NCI-H1048 (cell line): Measurements from ENCODE around the gene TMEM63C.

Experiments used
- DNase-seq: peaks from one replicate; lab custom pipeline; 2025; lab: John Stamatoyannopoulos, UW

The TMEM63C gene

DNA sequence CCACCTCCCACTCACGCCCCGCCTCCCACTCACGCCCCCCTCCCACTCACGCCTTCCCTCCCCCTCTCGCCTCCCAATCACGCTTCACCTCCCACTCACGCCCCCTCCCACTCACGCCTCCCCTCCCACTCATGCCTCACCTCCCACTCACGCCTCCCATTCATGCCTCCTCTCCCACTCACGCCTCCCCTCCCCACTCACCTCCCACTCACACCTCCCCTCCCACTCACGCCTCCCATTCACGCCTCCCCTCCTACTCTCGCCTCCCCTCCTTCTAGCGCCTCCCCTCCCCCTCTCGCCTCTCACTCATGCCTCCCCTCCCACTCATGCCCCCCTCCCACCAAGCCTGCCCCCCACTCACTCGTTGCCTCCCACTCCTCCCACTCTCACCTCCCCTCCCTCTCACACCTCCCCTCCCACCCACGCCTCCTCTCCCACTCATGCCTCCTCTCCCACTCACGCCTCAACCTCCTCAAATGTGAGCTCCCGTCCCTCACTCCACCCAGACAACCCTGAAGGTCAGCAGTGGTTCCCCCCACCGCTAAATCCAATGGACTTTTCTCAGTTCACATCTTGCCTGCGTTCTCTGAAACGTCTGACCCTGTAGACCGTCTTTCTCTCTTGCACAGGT, 39.8 kb downstream of the TMEM63C start:
- DNase-seq: no peak

DNA sequence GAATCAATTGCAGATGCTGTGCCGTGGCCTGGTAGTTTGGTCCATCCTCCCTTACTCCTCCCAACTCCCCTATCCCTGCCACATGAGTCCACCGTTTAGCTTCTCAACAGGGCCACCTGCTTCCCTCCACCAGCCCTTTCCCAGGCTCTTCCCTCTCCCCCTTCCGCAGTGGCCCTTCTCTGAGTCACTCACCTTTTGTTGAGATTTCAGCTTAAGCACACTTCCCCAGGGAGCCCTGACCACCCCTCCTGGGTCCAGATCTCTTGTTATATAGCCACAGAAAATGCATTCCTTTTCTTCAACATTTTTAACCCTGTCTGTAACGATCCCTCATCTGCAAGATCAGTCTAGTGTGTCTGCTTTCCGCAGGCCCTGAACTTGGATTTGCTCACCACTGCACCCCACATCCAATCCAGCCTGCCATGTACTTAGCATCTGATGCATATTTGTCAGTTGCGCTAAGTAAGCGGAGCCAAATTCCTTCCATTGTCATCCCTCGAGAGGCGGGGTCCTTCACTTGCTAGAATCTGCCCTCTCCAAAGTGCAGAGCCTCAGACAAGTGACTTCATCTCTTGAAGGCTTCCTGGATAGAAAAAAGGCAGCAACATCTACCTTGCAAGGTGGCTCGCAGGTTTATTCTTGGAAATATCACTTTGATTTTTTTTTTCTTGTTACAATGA, 41.1 kb downstream of the TMEM63C start:
- no peak for DNase-seq

DNA sequence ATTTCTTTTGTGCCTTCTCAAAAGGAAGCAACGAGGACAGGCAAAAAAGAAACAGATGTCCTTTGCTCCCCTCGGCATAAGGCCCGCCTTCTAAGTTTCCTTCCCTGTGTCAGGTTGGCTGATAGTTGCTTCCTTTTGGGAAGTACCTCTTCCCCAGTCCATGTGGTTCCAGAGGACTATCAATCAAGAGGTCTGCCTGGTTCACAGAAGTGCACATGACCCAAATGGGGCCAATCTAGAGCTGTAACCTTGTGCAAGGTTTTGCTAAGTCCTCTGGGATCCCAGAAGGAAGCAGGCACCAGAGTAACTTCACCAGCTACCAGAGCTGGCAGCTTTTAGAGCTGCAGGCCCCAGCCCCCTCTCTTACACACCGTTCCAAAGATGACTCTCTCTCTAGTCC, 42.6 kb downstream of the TMEM63C start:
- no peak for DNase-seq

DNA sequence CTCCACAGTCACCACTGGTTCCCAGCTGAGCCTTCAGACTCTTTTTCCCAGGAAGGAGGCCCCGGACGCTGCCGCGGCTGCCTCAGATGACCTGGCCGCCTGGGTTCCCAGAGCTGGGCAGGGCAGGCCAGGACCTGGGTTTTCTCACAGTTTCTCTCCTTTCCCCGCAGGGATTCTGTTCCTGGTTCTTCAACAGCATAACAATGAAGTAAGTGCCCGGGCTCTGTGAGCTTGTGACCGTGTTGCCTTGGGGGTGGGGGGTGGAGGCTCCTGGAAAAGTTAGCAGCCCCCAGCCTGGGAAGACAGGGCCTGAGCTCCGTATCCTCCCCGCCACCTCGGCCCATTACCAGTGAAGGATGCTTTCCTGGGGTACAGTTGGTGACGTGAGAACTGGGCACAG, 43.7 kb downstream of the TMEM63C start:
- no peak for DNase-seq

DNA sequence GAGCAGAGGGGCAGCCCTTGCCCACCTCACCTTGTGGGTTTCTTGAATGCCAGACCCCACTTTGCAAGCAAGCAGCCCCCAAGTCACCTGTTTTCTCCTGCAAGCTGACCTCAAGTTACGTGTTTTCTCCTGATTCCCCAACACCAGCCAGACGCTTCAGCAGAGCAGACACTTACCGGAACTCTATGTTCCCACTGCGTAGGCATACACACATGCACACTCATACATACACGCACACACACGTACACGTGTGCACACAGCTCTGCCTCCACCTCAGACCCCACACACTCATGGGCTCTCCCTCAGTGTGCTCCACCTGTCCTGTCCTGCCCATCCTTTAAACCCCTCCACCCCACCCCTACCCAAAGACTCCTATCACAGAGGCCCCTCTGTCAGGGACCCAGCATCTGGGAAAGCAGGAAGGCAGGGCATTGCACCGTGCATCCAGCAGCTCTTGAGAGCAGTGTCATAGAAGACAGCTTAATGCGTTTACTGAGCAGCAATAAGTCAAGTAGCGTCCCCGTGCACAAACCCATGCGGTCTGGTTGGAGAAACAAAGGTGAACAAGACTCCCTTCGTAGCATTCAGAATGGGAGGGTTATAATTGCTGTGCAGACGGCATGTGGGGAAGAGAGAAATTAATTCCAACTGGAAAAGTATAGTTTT, 44.4 kb downstream of the TMEM63C start:
- DNase-seq: no peak

DNA sequence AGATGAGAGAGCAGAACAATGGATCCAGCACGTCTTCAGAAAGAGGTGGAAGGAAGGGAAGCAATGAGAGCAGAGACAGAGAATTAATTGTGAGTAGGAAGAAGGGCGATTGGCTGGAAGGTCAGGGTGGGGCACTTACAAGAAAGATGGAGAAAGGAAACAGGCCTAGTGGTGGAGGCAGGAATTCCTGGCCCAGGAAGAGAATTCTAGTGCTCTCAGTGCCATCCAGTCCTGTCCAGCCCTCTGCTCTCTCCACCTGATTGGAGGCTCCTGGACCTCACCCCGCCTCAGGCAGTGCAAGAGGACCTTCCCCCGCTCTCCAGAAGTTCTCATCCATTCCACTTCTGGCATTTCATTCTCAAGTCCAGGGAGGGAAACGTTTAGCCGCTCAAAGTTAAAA, 46.5 kb downstream of the TMEM63C start:
- DNase-seq: no peak

DNA sequence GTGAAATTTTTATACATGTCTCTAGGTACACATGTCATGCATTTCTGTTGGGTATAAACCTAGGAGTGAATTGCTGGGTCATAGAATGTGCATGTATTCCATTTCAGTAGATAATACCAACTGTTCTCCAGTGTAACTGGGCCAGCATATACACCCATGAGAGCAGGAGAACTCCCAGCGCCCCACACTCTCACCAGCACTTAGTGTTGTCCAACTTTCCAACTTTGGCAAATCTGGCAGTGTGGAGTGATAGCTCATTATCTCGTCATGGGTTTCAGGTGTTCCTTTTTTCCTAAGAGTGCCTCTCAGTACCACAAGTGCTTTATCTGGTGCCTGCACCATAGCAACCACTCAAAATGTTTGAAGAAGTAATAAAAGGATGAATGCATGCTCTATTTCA, 49.3 kb downstream of the TMEM63C start:
- DNase-seq: no peak

DNA sequence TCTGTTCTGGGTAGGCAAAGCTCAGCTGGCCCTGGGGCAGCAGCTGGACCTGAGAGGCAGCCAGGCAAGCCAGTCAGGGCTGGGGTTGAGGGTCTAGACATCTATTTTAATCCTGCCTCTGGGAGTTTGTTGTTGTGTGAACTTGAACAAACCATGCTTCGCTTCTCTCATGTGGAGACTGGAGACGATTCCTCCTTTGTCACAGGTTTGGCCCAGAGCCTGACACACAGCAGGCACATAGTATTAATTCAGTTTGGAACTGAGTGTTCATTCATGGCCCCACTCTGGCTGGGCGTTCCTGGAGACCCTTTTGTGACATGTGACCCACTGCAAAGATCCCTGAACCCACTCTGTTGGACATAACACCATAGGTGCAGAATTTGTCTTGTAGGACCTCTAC, 50.1 kb downstream of the TMEM63C start:
- DNase-seq: no peak

DNA sequence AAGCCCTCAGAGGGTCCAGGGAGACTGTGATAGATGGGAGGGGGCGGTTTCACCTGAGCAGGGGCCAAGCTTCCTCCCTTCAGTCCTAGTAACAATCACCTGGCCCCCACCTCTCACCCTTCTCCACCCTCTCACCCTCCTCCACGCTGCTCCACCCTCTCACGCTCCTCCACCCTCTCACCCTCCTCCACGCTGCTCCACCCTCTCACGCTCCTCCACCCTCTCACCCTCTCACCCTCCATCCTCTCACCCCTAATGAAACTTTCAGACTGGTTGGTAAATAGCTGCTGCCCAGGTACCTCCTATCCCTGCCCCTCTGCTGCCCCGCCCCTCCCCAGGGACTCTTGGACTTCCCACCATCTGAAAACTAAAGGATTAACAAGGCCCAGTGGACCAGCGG, 55.2 kb downstream of the TMEM63C start:
- no peak for DNase-seq

DNA sequence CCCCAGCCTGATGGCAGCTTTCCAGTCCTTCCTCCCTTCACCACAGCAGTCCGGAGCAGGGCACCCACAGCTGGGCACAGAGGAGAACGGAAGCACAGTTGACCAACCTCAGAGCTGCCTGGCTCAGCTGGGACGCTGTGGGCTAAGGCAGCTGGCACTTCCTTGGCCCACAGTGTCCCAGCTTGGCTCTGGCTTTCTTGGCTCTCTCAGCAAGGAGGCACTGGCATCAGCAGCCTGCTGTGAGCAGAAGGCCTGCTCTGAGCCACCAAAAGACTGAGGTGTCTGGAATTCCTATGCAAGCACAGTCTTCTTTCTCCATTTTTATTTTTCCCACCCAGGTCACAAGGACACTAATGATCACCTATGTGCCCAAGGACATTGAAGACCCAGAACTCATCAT, 56.8 kb downstream of the TMEM63C start:
- DNase-seq: no peak

DNA sequence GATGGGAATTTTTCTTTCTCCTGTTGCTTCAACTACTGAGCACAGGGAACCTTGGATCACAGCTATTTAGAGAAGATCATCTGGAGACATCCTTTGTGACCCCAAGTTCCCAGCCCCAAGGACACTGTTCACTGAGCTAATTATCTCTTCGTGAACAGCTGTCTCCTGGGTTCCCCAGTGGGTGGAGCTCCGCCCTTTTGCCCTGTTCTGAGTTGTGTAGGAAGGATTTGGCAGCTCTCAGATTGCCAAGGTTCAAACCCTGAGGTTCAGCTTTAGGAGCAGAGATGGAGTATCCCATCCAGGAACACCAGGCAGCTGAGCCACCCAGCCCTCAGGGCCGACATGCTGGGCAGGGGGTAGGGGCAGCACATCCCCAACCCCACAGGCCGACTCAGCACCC, 57.4 kb downstream of the TMEM63C start:
- no peak for DNase-seq

DNA sequence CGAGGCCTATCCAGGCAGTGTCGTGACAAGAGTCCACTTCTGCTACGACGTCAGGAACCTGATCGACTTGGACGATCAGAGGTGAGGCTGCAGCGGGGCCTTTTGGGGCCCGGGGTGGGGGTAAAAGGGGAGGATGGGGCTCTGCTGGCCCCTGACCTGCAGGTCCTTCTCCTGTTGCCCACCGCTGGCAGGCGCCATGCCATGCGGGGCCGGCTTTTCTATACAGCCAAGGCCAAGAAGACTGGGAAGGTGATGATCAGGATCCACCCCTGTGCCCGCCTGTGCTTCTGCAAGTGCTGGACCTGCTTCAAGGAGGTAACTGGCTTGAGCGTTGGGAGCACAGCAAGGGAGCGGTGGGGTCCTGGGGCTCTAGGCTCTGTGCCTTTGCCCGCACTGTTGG, 57.8 kb downstream of the TMEM63C start:
- DNase-seq: no peak

DNA sequence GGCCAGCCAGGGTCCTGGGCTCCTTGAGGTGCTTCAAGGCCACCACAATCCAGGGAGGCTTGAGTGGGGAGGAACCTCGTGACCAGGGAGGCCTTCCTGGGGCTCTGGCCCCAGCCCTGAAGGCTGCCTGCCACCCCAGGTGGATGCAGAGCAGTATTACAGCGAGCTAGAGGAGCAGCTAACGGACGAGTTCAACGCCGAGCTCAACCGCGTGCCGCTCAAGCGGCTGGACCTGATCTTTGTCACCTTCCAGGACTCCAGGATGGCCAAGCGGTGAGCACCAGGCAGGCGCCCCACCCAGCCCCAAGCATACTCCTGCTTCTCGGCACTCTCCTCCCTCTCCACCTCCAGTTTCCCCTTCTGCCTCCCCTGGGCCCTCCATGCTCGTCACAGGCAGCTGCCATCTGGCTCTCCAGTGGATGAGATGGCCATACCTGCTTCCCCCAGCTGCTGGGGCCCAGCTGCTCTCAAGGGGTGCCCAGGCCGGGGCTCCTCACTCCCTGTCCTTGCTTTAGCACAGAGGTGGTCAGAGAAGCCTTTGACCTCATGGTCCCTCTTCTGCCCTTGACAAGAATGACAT, 58.8 kb downstream of the TMEM63C start:
- DNase-seq: no peak

DNA sequence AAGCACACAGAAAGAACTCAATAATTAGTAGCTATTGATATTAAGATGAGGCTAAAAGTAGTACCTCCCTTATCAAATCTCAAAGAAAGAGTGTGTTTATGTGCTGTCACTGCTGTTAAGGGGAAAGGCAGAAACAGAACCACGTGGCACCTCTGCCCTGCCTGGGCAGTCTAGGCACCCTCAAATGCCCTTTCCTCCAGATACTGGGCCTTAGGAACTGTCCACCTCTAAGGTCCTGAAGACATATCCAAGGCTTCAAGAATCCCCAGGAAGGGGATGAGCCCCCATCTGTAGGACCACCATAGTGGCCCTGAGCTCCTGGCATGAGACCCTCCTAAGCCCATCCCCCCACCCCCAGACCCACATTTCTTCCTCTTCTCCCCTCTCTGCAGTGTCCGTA, 60.4 kb downstream of the TMEM63C start:
- no peak for DNase-seq

DNA sequence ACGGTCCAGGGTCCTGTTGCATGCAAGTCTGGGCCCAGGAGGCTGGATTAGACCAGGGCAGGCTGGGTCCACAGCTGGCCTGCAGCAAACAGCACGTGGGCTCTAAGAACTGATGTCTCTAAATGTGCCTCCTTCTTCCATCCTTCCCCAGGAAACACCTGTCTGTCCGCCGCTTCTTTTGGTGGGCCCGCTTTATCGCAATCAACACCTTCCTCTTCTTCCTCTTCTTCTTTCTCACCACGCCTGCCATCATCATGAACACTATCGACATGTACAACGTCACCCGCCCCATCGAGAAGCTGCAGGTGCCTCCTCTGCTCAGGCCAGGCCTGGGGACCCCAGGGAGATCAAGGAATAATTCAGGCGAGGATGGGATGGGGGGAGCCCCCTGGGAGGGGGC, 61.2 kb downstream of the TMEM63C start:
- DNase-seq: no peak

DNA sequence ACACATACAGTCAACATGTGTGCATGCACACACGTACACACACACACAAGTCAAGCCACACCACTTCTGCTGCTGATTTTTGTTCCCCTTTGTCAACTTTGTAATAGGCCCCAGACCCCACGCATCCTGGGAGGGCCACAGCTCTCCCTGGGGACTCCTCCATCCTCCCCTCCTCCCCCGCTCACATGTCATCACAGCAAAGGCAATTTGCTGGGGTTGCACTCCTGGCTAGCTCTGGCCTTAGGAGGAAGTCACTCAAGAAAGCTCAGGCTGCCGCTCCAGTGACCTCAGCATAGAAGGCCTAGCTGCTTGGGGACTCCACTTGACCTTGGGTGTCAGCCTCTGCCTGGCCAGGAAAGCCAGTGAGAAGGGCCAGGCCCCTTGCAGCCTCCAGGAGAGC, 62.3 kb downstream of the TMEM63C start:
- DNase-seq: no peak

DNA sequence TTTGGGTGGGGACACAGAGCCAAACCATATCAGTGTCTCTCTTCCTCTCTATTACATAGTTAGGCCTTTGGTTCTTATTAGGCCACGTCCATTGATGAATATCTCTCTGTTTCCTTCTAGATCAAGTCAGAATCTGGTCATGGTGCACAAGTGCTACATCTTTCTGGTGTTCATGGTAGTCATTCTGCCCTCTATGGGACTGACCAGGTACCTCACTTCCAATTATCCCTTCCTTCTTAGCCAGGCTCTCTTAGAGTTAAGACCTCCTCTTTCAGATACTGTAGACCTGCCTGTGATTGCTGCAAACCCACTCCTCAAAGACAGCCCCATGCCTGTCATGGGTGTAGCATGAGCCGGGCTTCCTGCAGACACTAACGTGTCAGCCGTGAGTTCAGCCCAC, 64.2 kb downstream of the TMEM63C start:
- DNase-seq: no peak

DNA sequence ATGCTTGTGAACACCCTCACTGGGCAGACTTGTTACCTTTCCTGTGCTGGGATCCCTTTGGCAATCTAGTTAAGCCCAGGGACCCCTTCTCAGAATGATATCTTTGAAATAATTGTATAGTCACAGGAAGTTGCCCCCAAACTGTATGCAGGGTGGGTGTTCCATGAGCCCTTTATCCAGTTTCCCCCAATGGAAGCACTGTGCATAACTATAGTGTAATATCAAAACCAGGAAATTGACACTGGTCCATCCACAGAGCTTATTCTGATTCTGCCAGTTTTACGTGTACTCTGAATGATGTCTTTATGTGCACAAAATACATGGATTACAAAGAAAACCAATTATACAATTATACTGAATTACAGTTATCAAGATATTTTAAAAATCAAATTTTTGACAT, 65.2 kb downstream of the TMEM63C start:
- no peak for DNase-seq

DNA sequence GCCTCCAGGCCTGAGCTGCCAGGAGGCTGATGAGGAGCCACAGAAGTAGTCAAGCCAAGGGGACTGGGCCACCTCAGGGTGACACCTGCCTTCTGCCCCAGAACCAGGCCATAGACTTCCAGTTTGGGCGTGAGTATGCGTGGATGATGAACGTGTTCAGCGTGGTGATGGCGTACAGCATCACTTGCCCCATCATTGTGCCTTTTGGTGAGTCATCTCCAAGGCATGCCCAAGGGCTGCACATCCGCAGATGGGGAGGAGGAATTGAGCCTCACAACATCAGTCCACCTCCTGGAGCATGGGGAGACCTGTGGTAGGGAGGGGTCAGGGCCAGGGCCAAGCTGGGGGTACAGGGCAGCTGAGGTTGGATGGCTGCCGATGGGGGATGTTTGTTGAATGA, 67.1 kb downstream of the TMEM63C start:
- DNase-seq: no peak

DNA sequence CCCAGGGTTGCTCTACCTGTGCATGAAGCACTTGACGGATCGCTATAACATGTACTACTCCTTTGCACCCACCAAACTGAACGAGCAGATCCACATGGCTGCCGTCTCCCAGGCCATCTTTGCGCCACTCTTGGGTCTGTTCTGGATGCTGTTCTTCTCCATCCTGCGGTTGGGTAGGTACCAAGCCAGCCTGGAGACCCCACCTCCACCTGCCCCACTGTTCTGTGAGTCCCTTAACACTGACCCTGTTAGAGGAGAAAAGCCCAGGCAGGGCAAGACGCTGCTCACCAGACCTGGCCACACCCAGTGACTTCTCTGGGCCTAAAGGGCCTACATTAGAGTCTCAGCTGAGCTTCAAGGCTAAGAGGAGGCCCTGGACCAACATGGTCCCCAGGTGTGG, 67.7 kb downstream of the TMEM63C start:
- no peak for DNase-seq

DNA sequence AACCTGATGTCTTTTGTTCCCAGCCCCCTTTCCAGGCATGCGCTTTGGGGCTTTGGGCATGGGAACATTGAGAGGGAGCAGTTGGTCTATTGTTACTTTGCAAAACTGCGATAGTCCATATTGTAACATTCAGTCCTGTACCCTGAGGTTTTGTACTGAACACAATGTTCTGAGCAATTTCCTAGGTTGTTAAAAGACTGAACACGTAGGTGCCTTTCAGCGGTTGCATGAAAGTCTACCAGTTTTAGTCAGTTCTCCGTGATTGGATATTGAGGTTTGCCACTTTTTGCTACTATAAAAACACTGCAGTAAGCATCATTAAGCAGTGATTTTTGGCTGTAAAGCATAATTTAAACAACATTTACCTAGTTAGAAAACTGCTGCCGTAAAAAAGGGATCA, 69.3 kb downstream of the TMEM63C start:
- DNase-seq: no peak

DNA sequence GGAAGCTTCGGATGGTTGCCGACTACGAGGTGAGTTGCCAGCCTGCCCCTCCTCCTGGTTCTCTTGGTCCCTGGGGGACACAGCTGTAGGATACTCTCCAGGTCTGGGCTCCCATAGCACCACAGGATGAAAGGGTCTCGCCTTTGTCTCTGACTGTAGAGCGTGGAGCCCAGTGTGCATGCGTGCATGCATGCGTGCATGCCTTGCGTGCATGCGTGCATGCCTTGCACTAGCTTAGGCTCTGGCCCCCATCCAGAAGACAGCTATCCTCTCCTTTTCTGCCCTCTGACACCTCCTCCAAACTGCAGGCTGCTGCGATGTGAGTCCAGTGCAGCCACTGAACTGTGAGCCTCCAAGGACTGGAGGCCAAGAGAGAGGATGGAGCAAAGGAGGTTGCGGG, 70.3 kb downstream of the TMEM63C start:
- no peak for DNase-seq
